Mucosa of gallbladder (tissue), 1 donor: ENCODE data around the gene SLC30A3. TPM values are rescaled to one million over a fixed set of nuclear protein-coding genes. Genes with fewer than 3 reads are reported as not detected.

Source experiments
- DNase-seq: peaks from one replicate; pipeline ENCODE4 v3.0.0-alpha.2; 2020; ENCODE audit warnings: low spot score
- total RNA-seq: library from RNA; stranded (reverse); gene quantifications from one replicate; pipeline ENCODE4 v1.2.1, GENCODE V29; 2021
- donor health status: DM: no; HTN: no; CAD: no.

The SLC30A3 gene
- total RNA-seq, 1 donor from 2014 or later, result not detected

DNA sequence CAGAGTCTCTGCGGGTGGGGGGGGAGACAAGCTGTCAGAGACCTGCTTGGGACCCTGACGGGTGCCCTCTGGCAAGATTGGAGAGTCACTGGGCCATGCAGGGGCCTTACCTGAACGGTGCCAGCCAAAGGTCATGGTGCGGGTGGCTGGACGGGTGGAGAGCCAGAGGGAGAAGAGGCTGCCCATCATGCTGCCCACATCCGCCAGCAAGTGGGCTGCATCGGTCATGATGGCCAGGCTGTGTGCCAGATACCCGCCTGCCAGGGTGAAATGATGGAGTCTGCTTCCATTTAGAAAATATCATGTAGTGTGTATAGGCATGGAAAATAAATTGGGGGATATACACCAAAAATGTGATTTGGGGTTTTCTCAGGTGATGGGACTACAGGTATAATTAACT is 4.8 kb downstream of the SLC30A3 start:
- no peak for DNase-seq

DNA sequence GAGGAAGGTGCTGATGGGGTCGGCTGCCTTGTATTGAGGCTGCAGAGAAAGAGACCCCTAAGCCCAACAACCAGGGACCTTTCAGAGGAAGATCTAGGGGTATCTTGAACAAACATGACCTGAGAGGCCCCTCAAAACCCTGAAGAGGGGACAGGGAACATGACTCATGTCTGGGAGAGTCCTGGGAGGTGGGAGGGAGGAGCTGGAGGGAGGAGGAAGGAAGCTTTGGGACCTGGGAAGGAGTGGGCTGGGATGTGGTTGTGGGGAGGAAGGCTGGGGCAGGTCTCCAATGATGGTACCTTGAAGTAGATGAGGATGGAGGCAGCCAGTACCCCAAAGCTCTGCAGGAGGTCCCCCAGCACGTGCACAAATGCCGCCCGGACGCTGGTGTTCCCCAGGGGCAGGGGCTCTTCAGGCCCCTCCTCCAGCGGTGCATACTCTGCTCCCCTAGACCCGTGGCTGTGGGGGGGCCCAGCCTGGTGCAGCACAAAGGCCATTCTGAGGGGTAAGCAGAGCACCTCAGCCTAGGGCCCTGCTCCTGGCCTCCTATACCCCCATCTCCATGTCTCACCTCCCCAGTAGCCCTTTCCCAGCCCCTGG is 5.9 kb downstream of the SLC30A3 start:
- no peak for DNase-seq

DNA sequence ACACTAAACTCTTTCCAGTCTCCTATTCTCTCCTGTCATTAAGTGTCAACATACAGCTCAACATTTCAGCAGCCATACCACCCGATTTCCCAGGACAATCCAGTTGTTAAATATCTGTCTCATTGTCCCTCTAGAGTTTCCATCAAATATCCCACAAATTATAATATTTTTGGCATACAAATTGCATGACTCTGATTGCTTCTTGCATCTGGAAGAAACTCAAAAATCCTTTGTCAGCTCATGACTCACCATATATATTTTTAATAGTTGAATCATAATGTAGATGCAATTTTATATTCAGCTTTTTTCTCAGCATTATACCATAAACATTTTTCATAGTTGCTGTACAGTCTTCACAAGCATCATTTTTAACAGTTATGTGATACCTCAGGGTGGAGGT is 7.2 kb downstream of the SLC30A3 start:
- DNase-seq, result no peak

DNA sequence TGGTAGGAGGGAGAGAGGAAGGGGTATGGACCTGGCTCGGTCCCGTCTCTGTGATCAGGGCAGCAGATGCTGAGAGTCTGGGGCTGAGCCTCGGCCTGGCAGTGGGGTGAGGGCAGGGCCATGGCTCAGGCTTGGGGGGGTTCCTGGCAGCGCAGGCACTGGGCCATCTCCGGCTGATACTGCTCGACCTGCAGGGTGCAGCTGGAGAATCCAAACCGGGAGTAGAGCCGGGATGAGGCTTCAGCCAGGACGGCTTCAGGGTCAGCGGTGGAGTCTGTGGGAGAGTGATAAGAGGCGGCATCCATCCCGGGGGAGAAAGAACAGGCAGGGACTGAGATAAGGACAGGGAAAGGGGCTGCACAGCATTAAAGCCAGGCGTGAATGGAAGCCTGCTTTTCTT is 7.7 kb downstream of the SLC30A3 start:
- DNase-seq, result no peak

DNA sequence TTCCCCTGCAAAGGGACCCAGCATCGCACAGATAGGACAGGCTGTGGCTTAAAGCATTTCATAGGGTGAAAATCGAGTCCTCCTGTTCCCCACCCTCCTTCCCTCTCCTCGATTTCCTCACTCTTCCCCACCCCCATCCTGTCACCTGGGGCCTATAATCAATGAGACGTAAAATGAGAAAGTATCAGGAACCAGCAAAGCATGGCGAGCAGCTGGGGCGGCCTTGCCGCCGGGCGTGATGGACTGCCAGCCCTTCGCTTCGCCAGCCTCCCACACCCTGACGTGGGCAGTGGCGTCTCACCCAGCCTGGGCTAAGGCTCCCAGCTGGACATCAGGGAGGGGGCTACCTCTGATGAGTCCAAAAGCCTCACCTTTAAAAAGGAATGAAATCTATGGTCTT is 11.1 kb downstream of the SLC30A3 start:
- no peak for DNase-seq

DNA sequence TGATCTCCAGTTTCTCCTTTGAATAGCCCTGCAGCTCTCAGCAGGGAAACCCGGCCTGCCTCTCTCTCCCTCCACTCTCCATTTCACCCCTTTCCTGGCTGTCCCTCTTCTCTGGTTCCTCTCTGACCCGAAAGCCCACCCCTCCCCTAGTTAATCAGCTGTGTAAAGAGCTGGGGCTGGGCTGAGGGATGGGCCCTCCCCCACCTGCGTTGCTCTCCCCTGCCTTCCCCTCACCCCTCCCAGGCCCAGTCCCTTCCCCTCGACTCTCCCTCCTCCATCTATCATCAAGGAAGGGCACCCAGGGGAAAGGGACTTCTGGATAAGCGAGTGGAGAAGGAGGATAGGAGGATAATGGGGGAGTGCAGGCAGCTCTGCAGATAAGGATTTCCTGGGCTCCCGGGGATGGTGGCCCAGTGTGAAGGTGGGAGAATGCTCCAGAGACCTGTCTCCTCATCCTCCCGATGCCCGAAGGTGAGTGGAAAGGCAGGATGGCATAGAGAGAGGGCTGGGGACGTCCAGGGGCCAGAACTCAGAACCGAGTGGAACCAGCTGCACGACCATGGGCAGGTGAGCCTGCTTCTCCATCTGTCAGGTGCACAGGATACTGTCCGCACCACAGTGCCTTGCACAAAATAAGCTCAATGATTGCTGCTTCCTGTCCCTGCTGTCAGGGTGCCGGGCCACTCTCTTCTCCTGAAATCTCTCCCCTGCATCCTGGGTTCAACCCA is 12.0 kb downstream of the SLC30A3 start:
- no peak for DNase-seq

DNA sequence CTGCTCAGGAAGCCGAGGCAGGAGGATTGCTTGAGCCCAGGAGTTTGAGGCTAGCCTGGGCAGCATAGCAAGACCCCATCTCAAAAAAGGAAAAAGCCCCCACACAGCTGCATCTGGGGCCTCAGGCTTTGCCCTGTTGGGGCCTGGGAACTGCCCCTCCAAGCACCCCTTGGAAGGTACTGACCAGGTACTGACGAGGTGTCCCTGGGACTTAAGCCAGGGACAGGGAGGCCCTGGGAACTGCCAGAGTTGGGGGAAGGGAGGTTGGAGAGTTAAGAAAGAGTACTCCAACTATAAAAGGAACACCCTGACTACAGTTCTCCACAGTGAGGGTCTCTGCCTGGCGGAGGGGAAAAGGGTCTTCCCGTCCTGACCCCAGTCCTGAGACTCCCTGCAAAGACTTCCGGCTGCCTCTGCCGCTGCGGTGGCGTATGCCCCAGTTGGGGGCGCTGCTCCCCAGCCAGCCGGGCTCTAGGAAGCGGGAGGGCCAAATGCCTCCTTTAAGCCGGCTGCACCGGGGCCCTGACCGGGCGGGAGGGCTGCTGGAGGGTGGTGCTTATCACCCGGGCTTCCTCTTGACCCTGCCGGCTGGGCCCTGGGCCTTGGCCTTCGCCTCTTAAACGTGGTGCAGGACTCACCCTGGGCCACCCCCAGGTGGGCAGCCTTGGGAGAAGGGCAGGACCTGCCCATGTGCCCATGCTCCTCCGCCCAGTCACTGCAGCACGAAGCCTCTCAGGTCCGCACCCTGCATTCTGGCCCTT is 12.8 kb downstream of the SLC30A3 start:
- DNase-seq, result peak; percentile 21

DNA sequence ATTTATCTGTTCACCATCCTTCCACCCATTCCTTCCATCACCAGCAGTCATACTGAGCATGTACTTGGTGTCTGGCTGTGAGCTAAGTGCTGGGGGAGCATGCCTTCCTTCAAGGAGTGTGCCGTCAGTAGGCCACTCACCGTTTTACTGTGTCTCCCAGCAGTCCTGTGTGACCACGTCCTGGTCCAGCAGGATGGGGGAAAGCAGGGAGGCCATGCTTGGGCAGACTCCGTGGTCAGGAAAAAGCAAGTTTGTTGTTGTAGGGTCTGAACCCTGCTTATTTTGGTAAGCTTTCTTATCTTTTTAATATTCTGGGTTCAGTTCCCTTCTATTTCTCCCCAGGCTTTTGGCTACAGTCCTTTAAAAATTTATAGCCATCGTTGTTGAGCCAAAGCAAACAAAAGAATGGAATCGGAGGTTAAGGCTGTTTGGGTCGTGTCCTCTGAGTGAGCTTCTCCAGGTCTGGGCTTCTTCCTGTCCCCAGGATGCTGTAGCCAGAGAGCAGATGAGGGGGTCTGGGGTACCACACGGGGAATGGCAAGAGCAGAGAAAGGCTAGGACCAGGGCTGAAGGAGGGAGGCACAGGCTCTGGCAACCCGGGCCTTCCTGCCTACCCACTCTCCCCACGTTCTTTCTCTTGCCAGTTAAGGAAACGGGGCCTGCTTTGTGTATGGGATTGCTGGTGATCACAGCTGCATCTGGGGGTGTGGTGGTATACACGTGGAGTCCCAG is 13.5 kb downstream of the SLC30A3 start:
- no peak for DNase-seq

DNA sequence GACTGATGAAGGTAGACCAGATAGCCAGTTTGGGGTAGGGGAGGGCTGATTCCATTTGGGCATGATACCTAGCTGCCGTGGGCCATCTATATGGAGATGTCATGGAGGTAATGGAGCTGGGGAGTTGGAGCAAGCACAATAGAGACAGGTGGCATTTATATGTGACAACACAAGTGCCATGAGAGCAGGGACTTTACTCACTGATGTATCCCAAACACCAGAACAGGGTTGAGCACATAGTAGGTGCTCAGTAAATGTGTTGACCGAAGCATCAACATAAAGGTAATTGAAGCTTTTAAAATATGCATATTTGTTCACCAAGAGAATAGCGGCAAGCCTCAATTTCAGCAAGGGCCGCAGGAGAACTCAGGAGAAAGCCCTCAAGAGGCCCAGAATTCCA is 15.0 kb downstream of the SLC30A3 start:
- no peak for DNase-seq

DNA sequence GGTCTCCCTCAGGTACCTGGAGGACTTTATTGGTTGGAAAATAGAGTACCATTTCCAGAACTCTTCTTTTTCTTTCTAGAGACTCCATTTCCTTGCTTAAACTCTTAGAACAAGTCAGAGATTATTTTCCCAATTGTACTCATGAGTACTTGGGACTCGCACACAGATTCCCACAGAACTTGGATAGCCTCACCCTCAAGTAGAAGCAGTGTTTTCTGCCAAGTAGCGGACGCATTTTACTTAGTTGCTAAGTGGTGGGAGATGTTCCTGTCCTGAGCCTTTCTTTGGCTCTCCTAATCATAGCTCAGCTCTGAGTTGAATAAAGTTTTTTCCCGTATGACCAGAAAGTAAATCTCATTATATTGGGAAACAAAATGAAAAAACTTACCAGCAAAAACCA is 17.2 kb downstream of the SLC30A3 start:
- DNase-seq, result no peak

DNA sequence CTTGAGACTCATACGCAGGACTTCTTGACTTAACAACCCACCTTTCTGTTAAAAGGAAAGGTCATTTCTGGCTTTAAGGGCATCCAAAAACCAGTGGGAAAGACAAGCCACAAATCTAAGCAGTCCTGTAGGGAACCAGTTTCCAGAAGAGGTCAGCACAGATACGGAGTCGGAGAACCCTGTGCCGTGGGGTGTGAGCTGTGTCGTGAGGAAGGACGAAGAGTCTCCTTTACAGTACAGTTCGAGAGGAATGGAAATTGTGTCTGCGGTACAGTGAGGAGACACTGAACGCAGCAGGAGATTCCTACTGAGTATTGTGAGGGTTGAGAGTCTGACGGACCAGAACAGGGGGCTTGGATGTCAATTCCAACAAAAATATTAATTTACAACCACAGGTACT is 17.7 kb downstream of the SLC30A3 start:
- DNase-seq, result no peak

DNA sequence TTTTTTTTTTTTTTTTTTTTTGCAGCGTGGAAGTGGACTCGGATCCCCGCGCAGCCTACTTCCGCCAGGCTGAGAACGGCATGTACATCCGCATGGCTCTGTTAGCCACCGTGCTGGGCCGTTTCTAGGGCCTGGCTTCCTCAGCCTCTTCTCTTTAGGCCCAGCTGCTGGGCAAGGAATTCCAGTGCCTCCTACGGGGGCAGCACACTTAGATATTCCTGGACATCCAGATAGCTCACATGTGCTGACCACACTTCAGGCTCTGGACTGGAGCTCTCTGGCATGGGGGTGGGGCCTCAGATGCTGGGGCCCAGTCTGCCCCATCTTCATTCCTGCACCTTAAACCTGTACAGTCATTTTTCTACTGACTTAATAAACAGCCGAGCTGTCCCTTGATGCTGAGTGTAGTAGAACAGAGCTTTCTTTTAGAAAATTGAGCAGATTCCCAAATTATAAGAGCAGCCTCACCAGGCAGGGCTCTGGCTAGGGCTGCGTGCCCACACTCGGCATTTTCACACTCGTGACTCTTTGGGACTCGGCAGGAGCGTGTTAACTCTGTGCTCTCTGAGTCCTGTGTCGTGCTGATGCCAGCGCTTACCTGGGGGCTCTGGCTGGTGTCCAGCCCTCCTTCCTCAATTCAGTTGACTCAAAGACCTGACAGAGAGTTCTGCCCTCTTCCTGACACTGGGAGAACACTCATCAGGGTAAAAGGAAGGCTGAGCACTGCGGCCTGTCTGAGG is 19.3 kb downstream of the SLC30A3 start:
- DNase-seq, result no peak

DNA sequence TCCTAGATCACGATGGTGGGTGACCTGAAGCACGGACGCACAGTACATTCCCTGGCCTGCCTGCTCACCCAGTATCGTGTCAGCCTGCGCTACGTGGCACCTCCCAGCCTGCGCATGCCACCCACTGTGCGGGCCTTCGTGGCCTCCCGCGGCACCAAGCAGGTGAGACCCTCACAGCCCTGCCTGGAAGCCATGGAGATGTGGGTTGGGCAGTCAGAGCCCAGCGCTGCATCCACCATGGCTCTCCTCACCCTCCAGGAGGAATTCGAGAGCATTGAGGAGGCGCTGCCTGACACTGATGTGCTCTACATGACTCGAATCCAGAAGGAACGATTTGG is 20.3 kb downstream of the SLC30A3 start:
- DNase-seq, result no peak

DNA sequence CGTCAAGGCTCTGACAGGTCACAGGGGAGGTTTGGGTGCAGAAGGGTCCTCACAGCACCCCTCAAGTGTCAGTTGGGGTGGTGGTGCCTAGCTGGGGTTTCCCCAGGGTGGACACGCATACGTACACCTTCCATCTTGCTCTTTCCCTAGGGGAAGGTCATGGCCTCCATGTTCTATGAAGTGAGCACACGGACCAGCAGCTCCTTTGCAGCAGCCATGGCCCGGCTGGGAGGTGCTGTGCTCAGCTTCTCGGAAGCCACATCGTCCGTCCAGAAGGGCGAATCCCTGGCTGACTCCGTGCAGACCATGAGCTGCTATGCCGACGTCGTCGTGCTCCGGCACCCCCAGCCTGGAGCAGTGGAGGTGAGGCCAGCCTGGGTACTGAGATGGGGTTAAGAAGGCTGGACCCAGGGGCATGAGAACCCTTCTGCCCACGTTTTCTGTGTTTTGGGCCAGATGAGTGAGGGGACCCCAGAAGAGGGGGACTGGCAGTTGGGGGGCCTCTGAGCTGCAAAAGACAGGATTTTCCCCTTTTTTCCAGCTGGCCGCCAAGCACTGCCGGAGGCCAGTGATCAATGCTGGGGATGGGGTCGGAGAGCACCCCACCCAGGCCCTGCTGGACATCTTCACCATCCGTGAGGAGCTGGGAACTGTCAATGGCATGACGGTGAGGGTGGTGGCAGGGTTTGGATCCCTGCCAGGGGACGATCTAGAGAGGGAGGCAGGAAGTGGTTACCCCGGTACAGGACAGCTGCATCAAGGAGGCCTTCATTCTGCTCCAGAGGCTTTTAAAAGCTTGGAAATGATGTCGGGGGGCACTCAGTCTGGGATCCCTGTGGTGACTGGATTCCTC is 20.9 kb downstream of the SLC30A3 start:
- DNase-seq, result no peak

DNA sequence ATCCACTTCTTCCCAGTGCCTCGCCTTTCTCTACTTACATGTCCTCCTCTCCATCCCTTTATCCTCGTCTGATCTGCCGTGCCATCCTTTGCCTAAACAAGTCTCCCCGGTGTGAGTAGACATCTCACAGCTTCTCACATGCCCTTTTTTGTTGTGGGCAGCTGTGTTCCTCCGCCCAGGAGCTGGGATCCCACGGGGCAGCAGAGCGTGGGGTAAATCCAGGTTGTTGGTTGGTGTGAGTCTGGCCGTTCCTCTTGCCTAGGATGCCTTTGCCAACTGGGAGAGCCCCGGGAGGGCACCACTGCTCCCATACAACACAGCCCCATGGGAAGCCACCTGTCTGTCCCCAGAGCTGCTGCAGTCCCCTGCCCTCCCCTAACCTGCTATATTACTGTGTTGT is 22.4 kb downstream of the SLC30A3 start:
- DNase-seq, result no peak

DNA sequence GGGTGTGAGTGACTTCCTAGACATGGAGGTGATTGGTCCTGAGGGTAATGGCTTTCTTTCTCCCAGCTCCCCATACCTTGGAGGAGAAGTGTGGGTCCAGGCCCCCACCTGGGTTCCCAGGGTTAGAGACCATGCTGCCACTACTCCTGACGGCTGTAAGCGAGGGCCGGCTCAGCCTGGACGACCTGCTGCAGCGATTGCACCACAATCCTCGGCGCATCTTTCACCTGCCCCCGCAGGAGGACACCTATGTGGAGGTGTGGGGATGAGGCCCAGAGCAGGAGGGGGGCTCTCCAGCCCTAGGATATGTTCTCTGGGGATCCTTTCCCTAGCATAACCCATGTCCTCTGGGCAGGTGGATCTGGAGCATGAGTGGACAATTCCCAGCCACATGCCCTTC is 23.9 kb downstream of the SLC30A3 start:
- no peak for DNase-seq

DNA sequence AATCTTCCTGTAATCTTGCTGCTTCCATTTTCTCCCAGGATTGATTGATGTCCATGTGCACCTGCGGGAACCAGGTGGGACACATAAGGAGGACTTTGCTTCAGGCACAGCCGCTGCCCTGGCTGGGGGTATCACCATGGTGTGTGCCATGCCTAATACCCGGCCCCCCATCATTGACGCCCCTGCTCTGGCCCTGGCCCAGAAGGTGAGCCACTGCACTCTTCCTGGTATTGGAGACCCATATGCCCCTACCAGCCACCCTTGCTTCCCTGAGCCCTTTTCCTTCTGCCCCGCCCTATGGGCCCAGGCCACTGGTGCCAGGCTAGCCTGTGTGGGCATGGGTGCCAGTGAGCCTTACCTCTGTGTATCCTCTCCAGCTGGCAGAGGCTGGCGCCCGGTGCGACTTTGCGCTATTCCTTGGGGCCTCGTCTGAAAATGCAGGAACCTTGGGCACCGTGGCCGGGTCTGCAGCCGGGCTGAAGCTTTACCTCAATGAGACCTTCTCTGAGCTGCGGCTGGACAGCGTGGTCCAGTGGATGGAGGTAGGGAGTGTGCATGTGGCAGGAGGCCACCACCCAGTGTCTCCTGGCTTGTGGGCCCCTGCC is 25.4 kb downstream of the SLC30A3 start:
- no peak for DNase-seq

DNA sequence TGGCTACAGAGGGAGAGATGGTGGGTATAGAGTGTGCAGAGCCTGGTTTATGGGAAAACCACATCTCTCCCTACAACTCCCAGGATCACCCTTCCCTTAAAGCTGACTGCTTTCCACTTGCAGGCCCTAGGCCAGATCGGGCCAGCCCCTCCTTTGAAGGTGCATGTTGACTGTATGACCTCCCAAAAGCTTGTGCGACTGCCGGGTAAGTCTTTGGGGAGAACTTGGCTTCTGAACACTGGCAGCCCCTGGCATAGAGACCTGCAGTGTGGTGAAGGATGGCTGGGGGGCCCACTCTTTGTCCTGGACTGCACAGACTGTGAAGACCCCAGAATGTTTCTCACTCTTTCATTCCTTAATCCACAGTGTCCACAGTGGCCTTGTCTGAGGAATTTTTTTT is 26.2 kb downstream of the SLC30A3 start:
- no peak for DNase-seq

DNA sequence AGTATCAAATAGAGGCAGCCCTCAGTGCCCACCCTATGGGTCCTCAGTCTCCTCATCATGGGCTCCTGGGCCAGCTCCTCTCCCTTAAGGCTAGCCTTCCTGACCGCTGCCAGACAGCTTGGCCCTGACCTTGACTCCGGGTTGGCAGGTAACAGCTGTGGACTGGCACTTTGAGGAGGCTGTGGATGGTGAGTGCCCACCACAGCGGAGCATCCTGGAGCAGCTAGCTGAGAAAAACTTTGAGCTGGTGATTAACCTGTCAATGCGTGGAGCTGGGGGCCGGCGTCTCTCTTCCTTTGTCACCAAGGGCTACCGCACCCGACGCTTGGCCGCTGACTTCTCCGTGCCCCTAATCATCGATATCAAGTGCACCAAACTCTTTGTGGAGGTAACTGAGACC is 26.7 kb downstream of the SLC30A3 start:
- DNase-seq, result no peak

DNA sequence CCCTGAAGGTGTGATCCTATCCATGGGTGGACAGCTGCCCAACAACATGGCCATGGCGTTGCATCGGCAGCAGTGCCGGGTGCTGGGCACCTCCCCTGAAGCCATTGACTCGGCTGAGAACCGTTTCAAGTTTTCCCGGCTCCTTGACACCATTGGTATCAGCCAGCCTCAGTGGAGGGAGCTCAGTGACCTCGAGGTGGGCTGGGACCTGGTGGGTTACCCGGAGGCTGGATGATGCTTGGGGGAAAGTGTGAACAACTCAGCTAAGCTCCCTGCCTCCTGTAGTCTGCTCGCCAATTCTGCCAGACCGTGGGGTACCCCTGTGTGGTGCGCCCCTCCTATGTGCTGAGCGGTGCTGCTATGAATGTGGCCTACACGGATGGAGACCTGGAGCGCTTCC is 29.5 kb downstream of the SLC30A3 start:
- DNase-seq, result no peak

DNA sequence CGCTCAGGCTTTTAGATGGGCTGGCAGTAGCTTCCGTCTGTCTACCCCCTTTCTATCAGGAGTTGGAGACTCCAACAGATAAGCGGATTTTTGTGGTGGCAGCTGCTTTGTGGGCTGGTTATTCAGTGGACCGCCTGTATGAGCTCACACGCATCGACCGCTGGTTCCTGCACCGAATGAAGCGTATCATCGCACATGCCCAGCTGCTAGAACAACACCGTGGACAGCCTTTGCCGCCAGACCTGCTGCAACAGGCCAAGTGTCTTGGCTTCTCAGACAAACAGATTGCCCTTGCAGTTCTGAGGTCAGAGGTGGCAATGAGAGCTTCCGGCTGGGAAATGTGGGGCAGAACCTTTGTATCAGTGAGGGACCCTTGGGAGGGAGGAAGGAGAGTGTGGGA is 30.9 kb downstream of the SLC30A3 start:
- no peak for DNase-seq
